Heart left ventricle (tissue), 13 donors: ENCODE measurements around the gene CHCHD4.

Experiments used
- POLR2A ChIP-seq, 2 donors: fragments of 450-650 bp; IDR thresholded peaks; one replicate each; pipeline ENCODE4 v1.6.1; 2017; ENCODE audit warnings: antibody characterized with exemption in 2 of 2, mild to moderate bottlenecking in 2 of 2, moderate library complexity in 2 of 2
- TF ChIP-seq, protein P1 (sequence below), 12 donors: fragments of 200-600 bp; sonication (generic) in 4 of 12; IDR thresholded peaks; one replicate each; pipeline versions ENCODE4 v1.5.0 to v1.8.0; 2018 to 2022; ENCODE audit warnings: antibody characterized with exemption in 12 of 12, mild to moderate bottlenecking in 5 of 12
- donor health status: ischemic (EF 13 %, LVEDD 7.1; RV severe dilation, severe dysfunction).
- donor health status: DM: no; HTN: yes; CAD: no.
- donor health status: DM: no; HTN: no; CAD: no.
- donor health status: ischemic (EF 25% LVEDD 6.9; RV normal size, moderate dysfunction).
- donor health status: ischemic (EF 25% LVEDD 5.7; RV mildly dilated, moderate dysfunction).
- donor health status: ischemic (EF 35%, LVEDD 5.7; RV mildly dilated, moderate dysfunction).
- donor health status: nonischemic (EF 11% LVEDD 7.7; RV severe dilation, severe dysfunction).
- donor health status: DM: yes; HTN: yes; CAD: no.
- donor health status: PGD.
- donor health status: ischemic (EF 29% LVEDD 5.4; RV normal size, mild dysfunction).
- donor health status: nonischemic (EF 23%, LVEDD 6.1; RV moderate dilation, normal function).

DNA sequence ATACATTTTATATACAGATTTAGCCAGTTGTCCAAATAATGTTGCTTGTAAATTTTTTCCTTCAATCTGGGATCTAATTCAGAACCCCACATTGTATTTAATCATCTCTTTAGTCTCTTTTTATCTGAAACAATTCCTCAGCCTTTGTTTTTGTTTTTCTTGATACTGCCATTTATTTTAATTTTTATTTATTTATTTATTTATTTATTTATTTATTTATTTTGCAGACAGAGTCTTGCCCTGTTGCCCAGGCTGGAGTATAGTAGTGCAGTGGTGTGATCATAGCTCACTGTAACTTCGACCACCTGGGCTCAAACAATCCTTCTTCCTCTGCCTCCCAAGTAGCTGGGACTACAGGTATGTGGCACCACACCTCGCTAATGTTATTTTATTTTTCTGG, 61.5 kb downstream of the CHCHD4 start:
- TF ChIP-seq, protein P1, sequence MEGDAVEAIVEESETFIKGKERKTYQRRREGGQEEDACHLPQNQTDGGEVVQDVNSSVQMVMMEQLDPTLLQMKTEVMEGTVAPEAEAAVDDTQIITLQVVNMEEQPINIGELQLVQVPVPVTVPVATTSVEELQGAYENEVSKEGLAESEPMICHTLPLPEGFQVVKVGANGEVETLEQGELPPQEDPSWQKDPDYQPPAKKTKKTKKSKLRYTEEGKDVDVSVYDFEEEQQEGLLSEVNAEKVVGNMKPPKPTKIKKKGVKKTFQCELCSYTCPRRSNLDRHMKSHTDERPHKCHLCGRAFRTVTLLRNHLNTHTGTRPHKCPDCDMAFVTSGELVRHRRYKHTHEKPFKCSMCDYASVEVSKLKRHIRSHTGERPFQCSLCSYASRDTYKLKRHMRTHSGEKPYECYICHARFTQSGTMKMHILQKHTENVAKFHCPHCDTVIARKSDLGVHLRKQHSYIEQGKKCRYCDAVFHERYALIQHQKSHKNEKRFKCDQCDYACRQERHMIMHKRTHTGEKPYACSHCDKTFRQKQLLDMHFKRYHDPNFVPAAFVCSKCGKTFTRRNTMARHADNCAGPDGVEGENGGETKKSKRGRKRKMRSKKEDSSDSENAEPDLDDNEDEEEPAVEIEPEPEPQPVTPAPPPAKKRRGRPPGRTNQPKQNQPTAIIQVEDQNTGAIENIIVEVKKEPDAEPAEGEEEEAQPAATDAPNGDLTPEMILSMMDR (IDR thresholded peaks at IDR 0.05) = no peak
- no peak for TF ChIP-seq POLR2A (IDR thresholded peaks at IDR 0.05)
